Liver (tissue), 9 donors: ENCODE data around the gene ZMPSTE24. TPM values are rescaled to one million over a fixed set of nuclear protein-coding genes. Genes with fewer than 3 reads are reported as not detected.

Experiments used
- DNase-seq: peaks from one replicate; pipeline ENCODE4 v3.0.0-alpha.2; 2017; ENCODE audit warnings: low spot score
- H3K27ac ChIP-seq, 2 donors: one replicate each; pipeline ENCODE4 v1.7.0; 2013; ENCODE audit warnings: inconsistent platforms in 2 of 2, low read length in 2 of 2, control low read depth in 1 of 2, low read depth in 1 of 2, mild to moderate bottlenecking in 1 of 2
- H3K27me3 ChIP-seq, 4 donors: one replicate each; pipeline versions ENCODE4 v1.6.1 to v1.7.0; 2013; ENCODE audit warnings: low read length in 3 of 4, inconsistent platforms in 1 of 4, mild to moderate bottlenecking in 1 of 4, moderate library complexity in 1 of 4; ENCODE audit not compliant: control insufficient read depth in 4 of 4, insufficient read depth in 4 of 4
- H3K36me3 ChIP-seq, 4 donors: one replicate each; pipeline versions ENCODE4 v1.6.1 to v1.7.0; 2013; ENCODE audit warnings: low read length in 3 of 4, mild to moderate bottlenecking in 3 of 4, low read depth in 1 of 4, moderate library complexity in 1 of 4; ENCODE audit not compliant: control insufficient read depth in 4 of 4, insufficient read depth in 3 of 4
- H3K4me1 ChIP-seq, 4 donors: one replicate each; pipeline versions ENCODE4 v1.6.1 to v1.7.0; 2013; ENCODE audit warnings: low read length in 3 of 4, mild to moderate bottlenecking in 3 of 4, moderate library complexity in 1 of 4; ENCODE audit not compliant: control insufficient read depth in 4 of 4, insufficient read depth in 4 of 4
- H3K4me3 ChIP-seq, 3 donors: one replicate each; pipeline versions ENCODE4 v1.6.1 to v1.7.0; 2013; ENCODE audit warnings: low read length in 3 of 3, control low read depth in 1 of 3, low read depth in 1 of 3, mild to moderate bottlenecking in 1 of 3
- H3K9ac ChIP-seq, 2 donors: one replicate each; pipeline ENCODE4 v1.7.0; 2013; ENCODE audit warnings: low read length in 2 of 2, mild to moderate bottlenecking in 2 of 2, moderate library complexity in 2 of 2, control low read depth in 1 of 2, low read depth in 1 of 2
- H3K9me3 ChIP-seq, 4 donors: one replicate each; pipeline versions ENCODE4 v1.6.1 to v1.7.0; 2013; ENCODE audit warnings: low read length in 3 of 4; ENCODE audit not compliant: control insufficient read depth in 4 of 4
- EGR1 ChIP-seq, 2 donors: IDR thresholded peaks; 2 replicates each; pipeline ENCODE4 v1.6.1; 2016 to 2018; ENCODE audit warnings: antibody characterized with exemption in 2 of 2, low read depth in 2 of 2
- GABPA ChIP-seq, 2 donors: IDR thresholded peaks in 1 of 2; conservative IDR thresholded peaks in 1 of 2; 2 replicates each; pipeline ENCODE4 v1.6.1; 2016; ENCODE audit warnings: antibody characterized with exemption in 2 of 2, mild to moderate bottlenecking in 1 of 2, moderate library complexity in 1 of 2
- HNF4A ChIP-seq, 2 donors: conservative IDR thresholded peaks; 2 replicates each; pipeline ENCODE4 v1.6.1; 2016; ENCODE audit warnings: antibody characterized with exemption in 2 of 2, mild to moderate bottlenecking in 2 of 2
- HNF4G ChIP-seq: IDR thresholded peaks from 2 replicates; pipeline ENCODE4 v1.6.1; 2016; ENCODE audit warnings: antibody characterized with exemption
- JUND ChIP-seq, 2 donors: IDR thresholded peaks; 2 replicates each; pipeline ENCODE4 v1.6.1; 2016; ENCODE audit warnings: antibody characterized with exemption in 2 of 2
- RAD21 ChIP-seq, 2 donors: IDR thresholded peaks; 2 replicates each; pipeline ENCODE4 v1.6.1; 2016; ENCODE audit warnings: antibody characterized with exemption in 2 of 2, mild to moderate bottlenecking in 2 of 2
- SP1 ChIP-seq: IDR thresholded peaks from 2 replicates; pipeline ENCODE4 v1.6.1; 2018; ENCODE audit warnings: antibody characterized with exemption, mild to moderate bottlenecking
- TAF1 ChIP-seq: conservative IDR thresholded peaks from 2 replicates; pipeline ENCODE4 v1.6.1; 2016; ENCODE audit warnings: antibody characterized with exemption, mild to moderate bottlenecking
- YY1 ChIP-seq: IDR thresholded peaks from 2 replicates; pipeline ENCODE4 v1.6.1; 2016; ENCODE audit warnings: antibody characterized with exemption, mild to moderate bottlenecking
- WGBS: extraction: QIAGEN DNeasy Blood & Tissue Kit; methylation state at CpG from one replicate; pipeline ENCODE4 v1.1.7; 2013; 5-methylcytosine and 5-hydroxymethylcytosine counted together
- polyA plus RNA-seq, 2 donors: library from polyadenylated mRNA; stranded (reverse) in 1 of 2; unstranded in 1 of 2; fragments of 200-250 nt in 1 of 2; fragments of >200 nt in 1 of 2; fragmentation: Nextera tagmentation in 1 of 2; extraction: Ambion mirVana in 1 of 2; gene quantifications; one replicate each; pipeline versions ENCODE4 v1.2.1 to v1.2.3, GENCODE V29; 2013 to 2015
- total RNA-seq, 2 donors: library from RNA; depleted of rRNA; stranded (reverse); fragments of >200 nt; gene quantifications; one replicate each; pipeline ENCODE4 v1.2.3, GENCODE V29; 2014
- TF ChIP-seq, protein P1 (sequence below): IDR thresholded peaks from 2 replicates; pipeline ENCODE4 v1.6.1; 2016; ENCODE audit warnings: antibody characterized with exemption
- TF ChIP-seq, protein P2 (sequence below): IDR thresholded peaks from 2 replicates; pipeline ENCODE4 v1.6.1; 2016; ENCODE audit warnings: antibody characterized with exemption
- TF ChIP-seq, protein P3 (sequence below): IDR thresholded peaks from 2 replicates; pipeline ENCODE4 v1.6.1; 2016; ENCODE audit warnings: antibody characterized with exemption
- TF ChIP-seq, protein P4 (sequence below): IDR thresholded peaks from 2 replicates; pipeline ENCODE4 v1.6.1; 2016; ENCODE audit warnings: antibody characterized with exemption, mild to moderate bottlenecking
- donor health status: healthy.
- donor health status: healthy.
- donor health status: healthy.
- donor health status: healthy.
- donor health status: healthy.

Gene ZMPSTE24
- total and polyA plus RNA-seq, 4 donors: 17.3 to 40.1 (median 22.6) TPM

DNA sequence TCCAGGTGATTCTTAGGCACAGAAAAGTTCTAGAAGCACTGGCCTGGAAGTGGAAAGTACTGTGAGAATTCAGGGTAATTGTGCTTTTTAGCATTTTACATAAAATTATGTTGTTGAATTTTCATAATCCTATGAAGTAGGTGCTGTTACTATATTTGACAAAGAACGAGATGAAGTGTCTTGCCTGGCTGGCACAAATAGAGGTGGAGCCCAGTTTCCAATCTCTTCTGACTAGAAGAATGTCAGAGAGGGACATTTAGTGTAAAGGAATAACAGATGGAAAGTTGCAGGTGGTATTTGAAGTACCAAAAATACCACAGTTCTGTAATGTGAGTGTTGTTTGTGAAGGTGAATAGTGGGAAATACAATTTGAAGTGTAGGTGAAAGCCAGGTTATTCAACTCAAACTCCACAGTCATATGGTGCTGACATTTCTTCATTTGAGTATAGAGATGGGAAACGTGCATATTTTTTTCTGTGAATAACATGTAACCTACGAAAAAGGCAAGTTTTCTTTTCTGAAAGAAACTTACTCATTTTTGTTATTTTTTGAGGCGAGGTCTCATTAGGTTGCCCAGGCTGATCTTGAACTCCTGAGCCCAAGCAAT lies 13.8 kb upstream of the ZMPSTE24 start:
- H3K4me1 ChIP-seq: no peaks in the 10 kb centered on the region
- 81% methylated on average over 4 of the region's 4 CpGs for WGBS
- H3K4me3 ChIP-seq: no peak overlapping the region
- TF ChIP-seq TAF1: no peak
- TF ChIP-seq EGR1 (IDR thresholded peaks at IDR 0.05; ENCODE audit: low read depth in 2 of 2): no peak
- no peak for TF ChIP-seq RAD21 (IDR thresholded peaks at IDR 0.05)
- no peak for TF ChIP-seq GABPA (IDR thresholded peaks at IDR 0.05 in 1 of 2, conservative IDR thresholded peaks at IDR 0.05 in 1 of 2)
- TF ChIP-seq JUND (IDR thresholded peaks at IDR 0.05): no peak
- H3K36me3 ChIP-seq: no peaks in the 10 kb centered on the region
- no peak overlapping the region for H3K27ac ChIP-seq
- no peaks in the 10 kb centered on the region for H3K27me3 ChIP-seq
- DNase-seq: no peak
- no peaks in the 10 kb centered on the region for H3K9me3 ChIP-seq
- no peak overlapping the region for H3K9ac ChIP-seq

DNA sequence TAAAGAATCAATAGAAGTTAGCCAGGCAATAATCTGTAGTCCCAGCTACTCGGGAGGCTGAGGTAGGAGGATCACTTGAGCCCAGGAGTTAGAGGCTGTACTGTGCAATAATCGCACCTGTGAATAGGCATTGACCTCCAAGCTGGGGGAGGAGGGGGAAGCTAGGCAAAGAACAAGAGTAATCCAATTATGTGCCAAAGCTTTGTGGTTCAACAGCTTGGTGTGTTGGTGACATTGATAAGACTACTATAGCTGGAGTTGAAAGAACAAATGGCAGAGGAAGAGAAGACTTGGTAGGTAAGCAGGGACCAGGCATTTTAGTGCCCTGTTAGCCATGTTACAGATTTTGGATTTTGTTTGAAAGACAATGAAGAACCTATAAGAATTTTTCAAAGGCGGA lies 12.3 kb upstream of the ZMPSTE24 start:
- Histone ChIP-seq H3K9me3 (no peaks in the 10 kb centered on the region), H3K36me3 (no peaks in the 10 kb centered on the region), H3K27me3 (no peaks in the 10 kb centered on the region), H3K27ac (no peak overlapping the region), H3K9ac (no peak overlapping the region), H3K4me3 (no peak overlapping the region), H3K4me1 (no peaks in the 10 kb centered on the region)
- TF ChIP-seq JUND (IDR thresholded peaks at IDR 0.05) (no peak), TAF1 (no peak), EGR1 (IDR thresholded peaks at IDR 0.05; ENCODE audit: low read depth in 2 of 2) (no peak), HNF4A (conservative IDR thresholded peaks at IDR 0.05) (no peak), RAD21 (IDR thresholded peaks at IDR 0.05) (no peak), HNF4G (no peak), SP1 (no peak), YY1 (no peak)
- TF ChIP-seq, protein P1, sequence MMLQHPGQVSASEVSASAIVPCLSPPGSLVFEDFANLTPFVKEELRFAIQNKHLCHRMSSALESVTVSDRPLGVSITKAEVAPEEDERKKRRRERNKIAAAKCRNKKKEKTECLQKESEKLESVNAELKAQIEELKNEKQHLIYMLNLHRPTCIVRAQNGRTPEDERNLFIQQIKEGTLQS: no peak
- TF ChIP-seq, protein P2, sequence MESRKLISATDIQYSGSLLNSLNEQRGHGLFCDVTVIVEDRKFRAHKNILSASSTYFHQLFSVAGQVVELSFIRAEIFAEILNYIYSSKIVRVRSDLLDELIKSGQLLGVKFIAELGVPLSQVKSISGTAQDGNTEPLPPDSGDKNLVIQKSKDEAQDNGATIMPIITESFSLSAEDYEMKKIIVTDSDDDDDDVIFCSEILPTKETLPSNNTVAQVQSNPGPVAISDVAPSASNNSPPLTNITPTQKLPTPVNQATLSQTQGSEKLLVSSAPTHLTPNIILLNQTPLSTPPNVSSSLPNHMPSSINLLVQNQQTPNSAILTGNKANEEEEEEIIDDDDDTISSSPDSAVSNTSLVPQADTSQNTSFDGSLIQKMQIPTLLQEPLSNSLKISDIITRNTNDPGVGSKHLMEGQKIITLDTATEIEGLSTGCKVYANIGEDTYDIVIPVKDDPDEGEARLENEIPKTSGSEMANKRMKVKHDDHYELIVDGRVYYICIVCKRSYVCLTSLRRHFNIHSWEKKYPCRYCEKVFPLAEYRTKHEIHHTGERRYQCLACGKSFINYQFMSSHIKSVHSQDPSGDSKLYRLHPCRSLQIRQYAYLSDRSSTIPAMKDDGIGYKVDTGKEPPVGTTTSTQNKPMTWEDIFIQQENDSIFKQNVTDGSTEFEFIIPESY: no peak
- TF ChIP-seq, protein P3, sequence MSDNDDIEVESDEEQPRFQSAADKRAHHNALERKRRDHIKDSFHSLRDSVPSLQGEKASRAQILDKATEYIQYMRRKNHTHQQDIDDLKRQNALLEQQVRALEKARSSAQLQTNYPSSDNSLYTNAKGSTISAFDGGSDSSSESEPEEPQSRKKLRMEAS: no peak
- TF ChIP-seq, protein P4, sequence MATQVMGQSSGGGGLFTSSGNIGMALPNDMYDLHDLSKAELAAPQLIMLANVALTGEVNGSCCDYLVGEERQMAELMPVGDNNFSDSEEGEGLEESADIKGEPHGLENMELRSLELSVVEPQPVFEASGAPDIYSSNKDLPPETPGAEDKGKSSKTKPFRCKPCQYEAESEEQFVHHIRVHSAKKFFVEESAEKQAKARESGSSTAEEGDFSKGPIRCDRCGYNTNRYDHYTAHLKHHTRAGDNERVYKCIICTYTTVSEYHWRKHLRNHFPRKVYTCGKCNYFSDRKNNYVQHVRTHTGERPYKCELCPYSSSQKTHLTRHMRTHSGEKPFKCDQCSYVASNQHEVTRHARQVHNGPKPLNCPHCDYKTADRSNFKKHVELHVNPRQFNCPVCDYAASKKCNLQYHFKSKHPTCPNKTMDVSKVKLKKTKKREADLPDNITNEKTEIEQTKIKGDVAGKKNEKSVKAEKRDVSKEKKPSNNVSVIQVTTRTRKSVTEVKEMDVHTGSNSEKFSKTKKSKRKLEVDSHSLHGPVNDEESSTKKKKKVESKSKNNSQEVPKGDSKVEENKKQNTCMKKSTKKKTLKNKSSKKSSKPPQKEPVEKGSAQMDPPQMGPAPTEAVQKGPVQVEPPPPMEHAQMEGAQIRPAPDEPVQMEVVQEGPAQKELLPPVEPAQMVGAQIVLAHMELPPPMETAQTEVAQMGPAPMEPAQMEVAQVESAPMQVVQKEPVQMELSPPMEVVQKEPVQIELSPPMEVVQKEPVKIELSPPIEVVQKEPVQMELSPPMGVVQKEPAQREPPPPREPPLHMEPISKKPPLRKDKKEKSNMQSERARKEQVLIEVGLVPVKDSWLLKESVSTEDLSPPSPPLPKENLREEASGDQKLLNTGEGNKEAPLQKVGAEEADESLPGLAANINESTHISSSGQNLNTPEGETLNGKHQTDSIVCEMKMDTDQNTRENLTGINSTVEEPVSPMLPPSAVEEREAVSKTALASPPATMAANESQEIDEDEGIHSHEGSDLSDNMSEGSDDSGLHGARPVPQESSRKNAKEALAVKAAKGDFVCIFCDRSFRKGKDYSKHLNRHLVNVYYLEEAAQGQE: no peak
- 89% methylated on average over 3 of the region's 3 CpGs for WGBS
- DNase-seq: no peak
